NCI-H128 (cell line): ENCODE data around the gene CACNA1B.
"Not testable (repeated sequence)": the region's sequence is repeated elsewhere in the genome, so short reads cannot be mapped to it uniquely, and the experiment has no call there.

ENCODE experiments used
- DNase-seq: peaks from one replicate; lab custom pipeline; 2025; ENCODE audit not compliant: unreplicated experiment; lab: John Stamatoyannopoulos, UW

Gene CACNA1B

DNA sequence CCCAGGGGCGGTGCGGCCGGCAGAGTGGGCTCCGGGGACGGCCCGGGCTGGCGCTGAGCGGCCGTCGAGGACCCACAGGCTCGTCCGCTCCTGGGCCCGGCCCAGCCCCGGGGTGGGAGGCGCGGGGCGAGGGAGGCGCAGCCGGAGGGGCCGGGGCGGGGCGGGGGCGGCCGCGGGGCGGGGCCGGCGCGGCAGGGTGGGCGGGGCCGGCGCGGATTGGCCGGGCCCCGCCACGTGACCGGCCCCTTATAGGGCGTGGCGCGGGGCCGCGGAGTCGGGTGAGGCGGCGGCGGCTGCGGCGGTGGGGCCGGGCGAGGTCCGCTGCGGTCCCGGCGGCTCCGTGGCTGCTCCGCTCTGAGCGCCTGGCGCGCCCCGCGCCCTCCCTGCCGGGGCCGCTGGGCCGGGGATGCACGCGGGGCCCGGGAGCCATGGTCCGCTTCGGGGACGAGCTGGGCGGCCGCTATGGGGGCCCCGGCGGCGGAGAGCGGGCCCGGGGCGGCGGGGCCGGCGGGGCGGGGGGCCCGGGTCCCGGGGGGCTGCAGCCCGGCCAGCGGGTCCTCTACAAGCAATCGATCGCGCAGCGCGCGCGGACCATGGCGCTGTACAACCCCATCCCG is at the start of gene CACNA1B:
Gene CACNA1B, plus strand, starts transcription at position 277 of the 617 bp plus-strand sequence. Its CDS starts 152 bp downstream, at position 429.
- DNase-seq = not testable (repeated sequence)

DNA sequence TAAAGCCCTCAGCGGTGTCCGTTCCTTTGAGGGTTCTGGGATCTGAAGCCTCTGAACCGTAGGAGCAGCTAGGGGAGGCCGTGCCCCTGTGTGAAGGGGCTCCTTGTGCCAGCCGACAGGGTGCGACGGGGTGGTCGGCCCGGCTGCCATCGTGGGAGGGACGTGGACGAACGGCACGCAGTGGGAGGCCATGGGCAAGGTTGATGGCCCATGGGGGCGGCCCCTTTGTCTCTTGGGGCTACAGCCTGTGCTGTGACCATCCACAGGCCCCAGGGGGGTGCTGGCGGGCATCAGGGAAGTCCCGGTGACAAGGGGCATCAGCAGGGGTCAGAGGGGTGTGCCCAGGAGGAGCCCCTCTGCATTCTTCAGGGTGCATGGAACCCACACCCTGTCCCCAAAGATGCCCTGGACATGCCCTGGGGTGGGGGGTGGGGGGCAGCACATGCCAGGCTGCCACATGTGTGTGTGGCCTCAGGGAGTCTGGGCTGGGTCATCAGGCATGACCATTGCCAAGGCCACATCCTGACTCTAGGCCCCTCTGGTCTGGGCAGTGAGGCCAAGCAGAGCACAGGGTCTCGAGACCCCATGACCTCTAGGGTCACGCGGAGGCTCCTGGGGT is 49.6 kb upstream of the CACNA1B start:
- DNase-seq = no peak

DNA sequence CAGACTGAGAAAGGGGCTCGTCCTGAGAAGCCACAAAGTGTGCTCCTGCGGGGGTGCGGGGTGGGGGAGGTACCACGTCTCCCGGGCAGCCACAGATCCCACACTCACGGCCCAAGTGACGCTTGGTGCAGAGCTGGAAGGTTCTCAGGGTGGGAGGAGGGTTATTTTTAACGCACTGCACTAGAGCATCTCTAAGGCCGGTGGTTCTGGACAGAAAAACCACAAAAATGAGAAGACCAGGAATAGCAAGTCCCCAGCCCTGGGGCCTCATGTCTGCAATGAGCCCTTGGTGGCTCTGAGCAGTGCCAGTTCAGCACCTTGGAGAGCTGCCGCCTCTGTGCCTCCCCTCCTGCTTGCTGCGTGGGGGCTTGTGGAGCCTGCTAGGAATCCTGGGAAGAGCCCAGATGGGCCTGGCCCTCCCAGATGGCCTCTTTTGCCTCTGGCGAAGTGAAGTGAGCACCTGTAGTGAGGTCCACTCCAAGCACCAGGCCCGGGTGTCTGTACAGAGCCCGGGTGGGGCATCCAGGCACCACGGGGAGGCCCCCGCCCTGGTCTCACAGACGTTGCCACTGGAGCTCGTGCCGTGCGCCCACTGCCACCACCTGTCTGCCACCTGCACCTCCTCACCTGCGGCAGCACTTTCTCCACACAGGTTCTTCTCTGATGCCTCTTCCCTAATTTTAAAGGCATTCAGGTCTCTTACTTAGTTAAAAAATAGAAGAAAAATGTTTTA is 48.9 kb upstream of the CACNA1B start:
- no peak for DNase-seq

DNA sequence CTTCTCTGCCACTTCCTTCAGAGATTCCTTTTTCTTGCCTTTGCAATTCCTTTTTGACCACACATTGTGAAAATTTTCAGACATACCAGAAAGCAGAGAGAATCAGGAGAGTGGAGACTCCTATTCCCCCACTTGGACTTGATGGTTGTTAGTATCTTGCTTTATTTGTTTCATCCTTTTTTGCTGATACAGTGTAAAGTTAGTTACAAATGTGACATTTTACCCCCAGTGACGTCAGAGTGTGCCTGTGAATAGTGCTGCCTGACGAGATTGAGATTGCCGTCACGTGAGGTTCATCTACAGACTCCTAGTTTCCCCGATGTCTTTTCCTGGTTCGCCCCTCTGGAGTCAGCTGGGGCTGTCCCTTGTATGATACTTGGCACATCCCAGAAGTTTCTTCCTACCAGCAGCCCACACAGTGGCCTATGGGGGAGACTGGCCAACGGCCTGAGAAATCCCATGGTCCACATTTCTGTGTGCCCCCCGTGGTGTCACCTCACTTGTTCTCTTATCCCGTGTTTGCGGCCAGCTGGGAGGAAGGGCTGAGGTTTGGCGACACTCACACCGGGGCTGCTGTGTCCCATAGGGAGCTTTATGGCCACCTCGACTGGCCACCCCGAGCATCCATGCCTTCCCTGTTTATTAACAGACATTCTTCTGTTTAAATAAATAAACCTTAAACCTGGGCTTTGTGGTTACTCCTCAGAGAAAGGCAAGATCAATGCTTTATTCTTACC is 48.2 kb upstream of the CACNA1B start:
- no peak for DNase-seq

DNA sequence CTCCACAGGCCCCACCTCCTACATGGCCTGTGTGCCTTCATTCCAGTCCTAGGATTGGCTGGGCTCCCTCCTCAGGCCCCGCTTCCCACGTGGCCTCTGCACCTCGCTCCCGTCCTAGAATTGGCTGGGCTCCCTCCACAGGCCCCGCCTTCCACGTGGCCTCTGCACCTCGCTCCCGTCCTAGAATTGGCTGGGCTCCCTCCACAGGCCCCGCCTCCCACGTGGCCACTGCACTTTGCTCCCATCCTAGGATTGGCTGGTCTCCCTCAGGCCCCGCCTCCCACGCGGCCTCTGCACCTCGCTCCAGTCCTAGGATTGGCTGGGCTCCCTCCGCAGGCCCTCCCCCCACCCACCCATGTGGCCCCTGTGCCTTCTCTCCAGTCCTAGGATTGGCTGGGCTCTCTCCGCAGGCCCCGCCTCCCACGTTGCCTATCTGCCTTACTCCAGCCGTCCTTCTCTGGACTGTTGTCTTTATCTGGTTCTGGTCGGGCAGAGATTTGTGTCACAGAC is 45.3 kb upstream of the CACNA1B start:
- no peak for DNase-seq

DNA sequence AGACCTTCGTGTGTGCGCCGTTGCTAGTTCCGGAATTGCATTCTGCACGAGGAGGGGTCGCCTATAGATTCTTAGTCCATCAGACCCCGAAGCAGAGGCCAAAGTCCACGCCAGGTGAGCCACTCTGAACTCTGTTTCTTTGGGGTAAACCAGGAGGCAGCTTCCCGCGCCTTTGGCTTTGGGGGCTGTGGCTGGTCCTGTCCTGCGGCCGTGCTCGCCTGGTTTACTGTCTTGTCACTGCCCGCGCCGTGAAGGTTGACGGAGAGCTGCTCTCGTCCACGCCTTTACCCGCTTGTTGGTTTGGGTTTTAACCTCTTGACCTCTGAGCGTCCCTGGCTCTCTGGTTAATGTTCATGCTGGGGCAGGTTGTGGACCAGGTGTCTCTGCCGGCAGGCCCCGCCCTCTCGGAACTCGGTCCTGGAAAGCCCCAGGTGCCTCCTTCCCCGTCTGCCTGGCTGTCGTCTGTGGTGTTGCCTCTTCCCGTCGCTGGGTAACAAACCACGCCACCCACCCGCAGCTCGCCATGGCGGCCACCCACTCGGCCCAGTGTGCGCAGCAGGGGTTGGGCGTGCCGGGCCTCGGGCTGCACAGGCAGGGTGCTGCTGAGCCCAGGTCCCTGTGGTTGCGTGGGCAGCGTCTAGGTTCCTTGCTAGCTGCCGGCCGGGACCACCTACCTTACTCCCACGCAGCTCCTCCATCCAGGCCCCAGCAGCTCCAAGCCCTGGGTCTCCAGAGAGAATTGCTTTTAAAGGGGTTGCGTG is 44.6 kb upstream of the CACNA1B start:
- no peak for DNase-seq

DNA sequence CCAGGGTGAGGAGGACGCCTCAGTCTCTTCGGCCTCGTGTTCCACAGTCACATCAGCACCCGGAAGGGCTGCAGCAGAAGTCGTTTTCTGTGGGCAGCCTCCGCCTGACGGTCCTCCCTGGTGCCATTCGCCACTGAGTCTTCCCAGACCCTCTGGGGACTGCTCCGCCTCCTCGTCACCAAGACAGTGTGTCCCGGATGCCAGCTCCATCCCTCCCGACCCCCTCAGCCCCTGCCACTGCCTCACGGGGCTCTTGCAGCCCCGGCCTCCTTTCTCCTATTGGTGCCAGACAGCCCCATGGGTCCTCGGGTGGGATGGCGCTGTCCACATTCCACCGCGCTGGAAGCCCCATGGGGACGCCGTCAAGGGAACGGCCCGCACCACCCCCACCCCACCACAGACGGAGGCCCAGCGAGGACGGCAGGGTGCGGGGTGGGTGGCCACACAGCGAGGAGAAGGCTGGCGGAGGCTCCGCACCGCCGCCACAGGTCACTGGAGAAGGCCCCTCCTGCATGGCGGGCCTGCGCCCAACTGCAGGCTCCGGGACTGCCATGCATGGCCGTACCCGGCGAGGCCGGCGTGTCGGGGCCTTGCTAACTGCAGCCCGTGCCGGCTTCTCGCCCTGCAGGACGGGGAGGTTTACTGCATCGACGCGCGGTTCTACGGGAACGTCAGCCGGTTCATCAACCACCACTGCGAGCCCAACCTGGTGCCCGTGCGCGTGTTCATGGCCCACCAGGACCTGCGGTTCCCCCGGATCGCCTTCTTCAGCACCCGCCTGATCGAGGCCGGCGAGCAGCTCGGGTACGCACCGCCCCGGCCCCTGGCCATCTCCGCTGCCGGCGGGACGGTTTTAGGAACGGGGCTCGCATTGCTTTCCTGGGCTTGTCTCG is 43.6 kb upstream of the CACNA1B start:
- no peak for DNase-seq

DNA sequence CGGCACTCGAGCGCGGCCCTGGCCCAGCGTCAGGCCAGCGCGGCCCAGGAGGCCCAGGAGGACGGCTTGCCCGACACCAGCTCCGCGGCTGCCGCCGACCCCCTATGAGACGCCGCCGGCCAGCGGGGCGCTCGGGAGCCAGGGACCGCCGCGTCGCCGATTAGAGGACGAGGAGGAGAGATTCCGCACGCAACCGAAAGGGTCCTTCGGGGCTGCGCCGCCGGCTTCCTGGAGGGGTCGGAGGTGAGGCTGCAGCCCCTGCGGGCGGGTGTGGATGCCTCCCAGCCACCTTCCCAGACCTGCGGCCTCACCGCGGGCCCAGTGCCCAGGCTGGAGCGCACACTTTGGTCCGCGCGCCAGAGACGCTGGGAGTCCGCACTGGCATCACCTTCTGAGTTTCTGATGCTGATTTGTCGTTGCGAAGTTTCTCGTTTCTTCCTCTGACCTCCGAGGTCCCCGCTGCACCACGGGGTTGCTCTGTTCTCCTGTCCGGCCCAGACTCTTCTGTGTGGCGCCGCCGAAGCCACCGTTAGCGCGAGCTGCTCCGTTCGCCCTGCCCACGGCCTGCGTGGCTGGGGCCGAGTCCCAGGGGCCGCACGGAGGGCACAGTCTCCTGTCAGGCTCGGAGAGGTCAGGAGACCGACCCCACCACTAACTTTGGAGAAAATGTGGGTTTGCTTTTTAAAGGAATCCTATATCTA is 42.6 kb upstream of the CACNA1B start:
- no peak for DNase-seq

DNA sequence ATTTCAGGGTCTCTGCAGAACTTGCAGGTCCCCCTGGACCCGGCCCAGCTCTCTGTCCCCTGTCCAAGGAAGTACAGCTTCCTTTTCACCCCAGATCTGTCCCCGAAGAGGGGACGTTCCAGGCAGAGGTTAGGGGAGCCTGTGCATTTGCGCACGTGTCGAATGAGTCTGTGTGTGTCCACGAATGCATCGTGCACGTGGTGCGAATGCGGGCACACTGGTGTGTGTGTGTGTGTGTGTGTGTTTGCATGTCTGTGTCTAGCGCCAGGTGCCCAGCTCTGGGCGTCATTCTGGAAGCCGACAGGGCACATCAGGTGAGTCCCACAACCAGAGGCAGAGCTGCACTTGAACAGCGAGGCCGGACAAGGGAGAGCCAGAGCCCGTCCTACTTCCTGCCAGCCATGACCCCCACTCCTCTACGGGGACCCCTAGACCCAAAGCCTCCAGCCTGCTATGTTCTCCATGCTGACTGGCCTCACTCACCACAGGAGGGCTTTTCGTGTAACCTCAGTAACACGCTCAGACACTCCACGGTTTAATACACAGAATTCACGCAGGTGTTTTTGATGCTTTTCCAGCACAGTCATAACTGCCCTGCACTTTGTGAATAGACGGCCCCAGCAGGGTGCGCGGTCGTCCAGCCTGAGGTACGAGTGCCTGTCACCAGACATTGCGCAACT is 41.3 kb upstream of the CACNA1B start:
- DNase-seq = no peak

DNA sequence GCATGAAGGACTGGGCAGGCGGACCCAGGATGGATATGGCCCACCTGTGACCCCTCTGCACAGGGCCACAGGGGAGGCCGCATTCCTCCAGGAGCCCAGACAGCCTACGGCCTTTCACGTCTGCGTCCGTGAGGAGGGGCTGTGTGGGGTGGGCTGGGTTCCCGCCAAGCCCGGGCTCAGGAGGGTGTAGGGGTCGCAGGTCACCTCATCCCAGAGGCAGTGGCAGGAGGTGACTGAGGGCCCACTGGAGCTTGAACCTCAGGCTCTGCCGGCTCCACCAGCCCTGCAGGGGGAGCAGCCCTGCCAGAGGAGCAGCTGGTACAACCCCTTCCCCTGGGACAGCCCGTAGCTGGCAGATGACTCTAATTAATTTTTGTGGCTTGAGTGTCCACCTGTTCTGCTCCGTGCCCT is 40.7 kb upstream of the CACNA1B start:
- DNase-seq = no peak

DNA sequence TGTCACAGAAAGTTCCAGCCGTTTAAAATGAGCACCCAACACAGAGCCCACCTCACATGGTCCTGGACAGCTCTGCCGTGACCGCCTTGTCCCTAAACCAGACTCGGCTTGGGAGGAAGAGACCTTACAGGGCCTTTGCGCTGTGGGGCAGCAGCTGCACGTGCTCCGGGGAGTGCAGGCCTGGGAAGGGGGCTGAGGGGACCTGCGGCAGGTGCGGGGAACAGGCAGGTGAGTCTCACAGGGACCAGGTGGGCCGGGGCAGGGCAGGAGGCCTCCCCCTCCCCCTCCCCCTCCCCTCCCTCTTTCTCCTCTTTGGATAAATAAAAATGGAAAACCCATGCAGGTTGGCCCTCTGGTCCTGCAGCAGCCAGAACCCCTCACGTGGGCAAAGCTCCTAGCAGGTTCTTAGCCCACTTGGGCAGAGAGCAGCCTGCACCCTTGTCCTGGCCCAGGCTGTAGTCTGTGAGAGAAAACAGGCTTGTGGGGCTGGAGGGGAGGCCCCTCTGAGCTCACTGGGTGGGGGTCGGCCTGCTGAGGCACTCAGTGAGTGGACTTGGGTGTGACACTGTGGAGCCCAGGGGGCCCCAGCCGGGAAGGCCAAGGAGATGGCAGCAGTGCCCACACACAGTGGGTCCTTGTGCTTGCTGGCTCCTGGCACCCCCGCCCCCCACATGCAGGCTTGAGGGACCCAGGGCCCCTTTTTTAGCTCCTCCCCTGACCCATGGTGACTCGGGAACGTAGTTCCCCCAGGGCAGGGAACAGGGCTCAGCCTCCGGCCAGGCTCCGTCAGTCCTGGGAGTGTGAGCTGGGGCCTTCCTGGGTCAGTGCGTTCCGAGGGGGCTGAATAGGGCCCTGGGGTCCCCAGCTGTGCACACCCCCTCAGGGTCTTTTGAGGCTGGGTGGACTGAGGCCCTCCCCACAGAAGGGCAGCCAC is 40.0 kb upstream of the CACNA1B start:
- no peak for DNase-seq

DNA sequence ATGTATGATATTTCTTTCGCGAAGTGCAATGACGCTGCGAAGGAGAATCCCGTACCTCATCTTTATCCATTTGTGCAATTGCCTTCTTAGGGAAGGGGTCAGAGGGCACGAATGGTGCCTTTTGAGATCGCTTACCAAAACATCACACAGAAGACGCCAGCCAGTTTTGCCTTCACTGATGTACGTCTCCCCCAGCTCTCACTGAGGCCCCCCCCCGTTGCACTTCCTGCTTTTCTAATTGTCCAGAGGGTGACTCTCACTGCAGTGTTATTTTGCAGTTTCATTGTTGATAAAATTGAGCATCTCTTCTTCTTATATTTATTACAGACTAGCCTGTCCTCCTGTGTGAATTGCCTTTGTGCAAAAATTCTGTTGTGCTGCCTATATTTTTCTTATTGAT is 39.0 kb upstream of the CACNA1B start:
- no peak for DNase-seq

DNA sequence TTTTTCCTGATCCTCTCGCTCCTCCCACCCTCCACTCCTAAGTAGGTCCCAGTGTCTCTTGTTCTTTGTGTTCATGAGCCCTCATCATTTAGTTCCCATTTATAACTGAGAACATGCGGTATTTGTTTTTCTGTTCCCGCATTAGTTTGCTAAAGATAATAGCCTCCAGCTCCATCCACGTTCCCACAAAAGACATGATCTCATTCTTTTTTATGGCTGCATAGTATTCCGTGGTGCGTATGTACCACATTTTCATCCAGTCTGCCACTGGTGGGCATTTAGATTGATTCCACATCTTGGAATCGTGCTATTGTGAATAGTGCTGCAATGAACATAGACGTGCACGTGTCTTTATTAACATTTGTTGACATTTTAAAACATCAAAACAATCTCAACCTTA is 34.2 kb upstream of the CACNA1B start:
- DNase-seq = no peak

DNA sequence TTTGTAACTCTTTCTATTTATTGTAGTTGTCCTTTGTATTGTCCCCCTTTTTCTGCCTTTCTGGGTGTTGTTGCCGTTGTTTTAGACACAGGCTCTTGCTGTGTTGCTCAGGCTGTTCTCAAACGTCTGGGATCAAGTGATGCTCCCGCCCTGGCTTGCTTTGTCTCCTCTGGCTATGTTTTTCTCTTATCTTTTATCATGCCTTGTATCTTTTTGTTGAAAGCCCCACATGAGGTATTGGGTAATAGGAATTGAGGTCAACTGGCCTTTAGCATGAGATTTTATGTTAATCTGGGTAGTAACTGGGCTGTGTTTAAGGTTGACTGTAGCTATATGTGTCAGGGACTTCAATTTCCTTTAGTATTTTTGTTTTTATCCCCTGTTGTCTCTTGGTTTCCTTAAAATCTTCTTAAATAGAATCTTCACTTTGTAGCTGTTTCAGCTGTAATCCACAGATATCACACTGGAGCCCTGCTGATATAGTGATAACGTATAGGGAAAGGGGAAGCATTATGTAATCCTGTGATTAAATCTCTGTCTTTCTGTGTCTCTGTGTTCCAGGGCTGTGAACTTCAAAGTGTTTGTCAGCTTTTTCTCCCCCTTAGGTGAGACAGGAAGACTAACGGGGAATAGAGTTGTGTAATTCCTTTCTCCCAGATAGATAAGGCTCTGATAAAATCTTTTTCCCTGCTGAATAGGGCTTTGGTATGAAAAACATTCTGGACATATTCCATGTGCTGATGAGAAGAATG is 25.9 kb upstream of the CACNA1B start:
- no peak for DNase-seq

DNA sequence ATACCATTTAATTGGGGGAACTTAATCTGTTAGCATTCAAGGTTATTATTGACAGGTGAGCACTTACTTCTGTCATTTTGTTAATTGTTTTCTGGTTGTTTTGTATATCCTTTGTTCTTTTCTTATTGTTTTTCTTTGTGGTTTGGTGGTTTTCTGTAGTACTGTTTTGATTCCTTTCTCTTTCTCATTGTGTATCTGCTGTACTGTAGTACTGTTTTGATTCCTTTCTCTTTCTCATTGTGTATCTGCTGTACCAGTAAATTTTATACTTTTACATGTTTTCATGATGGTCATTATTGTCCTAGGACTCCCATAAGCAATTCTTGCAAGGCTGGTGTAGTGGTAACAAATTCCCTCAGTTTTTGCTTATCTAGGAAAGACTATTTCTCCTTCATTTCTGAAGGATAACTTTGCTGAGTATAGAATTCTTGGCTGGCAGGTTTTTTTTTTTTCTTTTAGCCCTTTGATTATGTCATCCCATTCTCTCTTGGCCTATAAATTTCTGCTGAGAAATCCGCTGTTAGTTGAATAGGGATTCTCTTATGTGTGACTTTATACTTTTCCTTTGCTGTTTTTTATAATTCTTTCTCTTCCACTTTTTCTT is 24.1 kb upstream of the CACNA1B start:
- DNase-seq = no peak

DNA sequence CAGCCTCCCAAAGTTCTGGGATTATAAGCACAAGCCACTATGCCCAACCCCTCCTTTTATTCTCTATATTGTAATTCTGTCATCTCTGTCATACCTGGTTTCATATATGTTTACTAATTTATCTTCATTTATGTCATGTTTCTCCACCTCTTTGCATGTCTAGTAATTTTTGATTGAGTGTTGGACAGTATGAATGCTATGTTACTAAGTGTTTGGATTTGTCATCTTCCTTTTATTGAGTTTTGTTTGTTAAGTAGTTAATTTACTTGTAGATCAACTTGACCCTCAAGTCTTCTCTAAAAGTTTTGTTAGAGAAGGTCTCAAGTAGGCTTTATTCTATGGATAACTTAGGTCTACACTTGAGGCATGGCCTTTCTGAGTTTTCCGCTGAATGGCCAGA is 17.2 kb upstream of the CACNA1B start:
- DNase-seq = no peak
